ENCODE measurements around the gene EIF5A2.
"Not testable (repeated sequence)": the region's sequence is repeated elsewhere in the genome, so short reads cannot be mapped to it uniquely, and the experiment has no call there.

GRCh38 chr3:170884109-170884930, 24.1 kb downstream of the EIF5A2 start:
- not testable (repeated sequence) for TF ChIP-seq CTCF (IDR thresholded peaks at IDR 0.05; ENCODE audit: low read depth, low read length); POLR2A (IDR thresholded peaks at IDR 0.05; ENCODE audit: extremely low read depth, insufficient read length)
